ENCODE measurements around the gene MCM10.

DNA sequence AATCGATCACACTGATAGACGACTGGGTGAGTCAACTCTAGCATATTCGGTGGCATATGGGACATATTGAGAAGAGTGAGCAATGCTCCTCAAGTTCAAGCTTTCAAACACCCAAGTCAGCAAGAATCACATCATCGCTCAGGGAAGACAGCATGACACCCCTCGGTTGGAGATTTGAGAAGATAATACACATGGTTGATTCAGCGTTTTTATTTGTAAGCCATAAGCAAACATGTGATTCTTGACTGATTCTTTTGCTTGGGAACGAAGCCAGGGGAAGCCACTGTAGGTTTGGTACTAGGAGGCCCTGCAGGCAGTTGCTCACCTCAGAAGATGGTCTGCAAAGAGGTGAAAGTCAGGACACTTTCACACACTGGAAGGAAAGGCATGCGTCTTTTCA, 60.2 kb downstream of the MCM10 start:
- no peak for TF ChIP-seq POLR2A (IDR thresholded peaks at IDR 0.05)
- TF ChIP-seq, protein P1, sequence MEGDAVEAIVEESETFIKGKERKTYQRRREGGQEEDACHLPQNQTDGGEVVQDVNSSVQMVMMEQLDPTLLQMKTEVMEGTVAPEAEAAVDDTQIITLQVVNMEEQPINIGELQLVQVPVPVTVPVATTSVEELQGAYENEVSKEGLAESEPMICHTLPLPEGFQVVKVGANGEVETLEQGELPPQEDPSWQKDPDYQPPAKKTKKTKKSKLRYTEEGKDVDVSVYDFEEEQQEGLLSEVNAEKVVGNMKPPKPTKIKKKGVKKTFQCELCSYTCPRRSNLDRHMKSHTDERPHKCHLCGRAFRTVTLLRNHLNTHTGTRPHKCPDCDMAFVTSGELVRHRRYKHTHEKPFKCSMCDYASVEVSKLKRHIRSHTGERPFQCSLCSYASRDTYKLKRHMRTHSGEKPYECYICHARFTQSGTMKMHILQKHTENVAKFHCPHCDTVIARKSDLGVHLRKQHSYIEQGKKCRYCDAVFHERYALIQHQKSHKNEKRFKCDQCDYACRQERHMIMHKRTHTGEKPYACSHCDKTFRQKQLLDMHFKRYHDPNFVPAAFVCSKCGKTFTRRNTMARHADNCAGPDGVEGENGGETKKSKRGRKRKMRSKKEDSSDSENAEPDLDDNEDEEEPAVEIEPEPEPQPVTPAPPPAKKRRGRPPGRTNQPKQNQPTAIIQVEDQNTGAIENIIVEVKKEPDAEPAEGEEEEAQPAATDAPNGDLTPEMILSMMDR (IDR thresholded peaks at IDR 0.05): no peak
